BJ (cell line): ENCODE data around the gene JAK1. TPM values are rescaled to one million over a fixed set of nuclear protein-coding genes. Genes with fewer than 3 reads are reported as not detected.

Experiments used
- CTCF ChIA-PET: fragments of 350-600 bp; formaldehyde crosslinking; extraction: SDS; loops from one replicate; lab custom pipeline; 2021; ENCODE audit warnings: antibody characterized with exemption, inconsistent platforms; lab: Yijun Ruan, JAX
- POLR2A ChIA-PET: fragments of 300-600 bp; sonication (Branson Sonifier 250); formaldehyde crosslinking; extraction: SDS; loops from one replicate; lab custom pipeline; 2021; ENCODE audit warnings: antibody characterized with exemption; lab: Charles Lee
- DNase-seq: peaks from one replicate; pipeline ENCODE4 v3.0.0-alpha.2; 2011; ENCODE audit warnings: low read depth
- H3K27me3 ChIP-seq: 2 replicates; pipeline ENCODE4 v1.6.0; 2011; ENCODE audit warnings: low read length; ENCODE audit not compliant: control insufficient read depth, insufficient read depth
- H3K36me3 ChIP-seq: 2 replicates; pipeline ENCODE4 v1.5.1; 2011; ENCODE audit warnings: low read length; ENCODE audit not compliant: control insufficient read depth, insufficient read depth
- H3K4me3 ChIP-seq: 2 replicates; pipeline ENCODE4 v1.5.1; 2011; ENCODE audit warnings: low read depth, mild to moderate bottlenecking, control low read depth, low read length
- CTCF ChIP-seq: IDR thresholded peaks from 2 replicates; pipeline ENCODE4 v1.5.1; 2011; ENCODE audit warnings: low read depth, mild to moderate bottlenecking, control low read depth, inconsistent platforms, low read length, moderate library complexity; ENCODE audit not compliant: insufficient read depth
- polyA plus RNA-seq: library from polyadenylated mRNA; depleted of rRNA; stranded (reverse); fragments of >200 nt; gene quantifications from 2 replicates; pipeline ENCODE4 v1.2.3, GENCODE V29; 2011

The JAK1 gene
- polyA plus RNA-seq, 1 experiment, result 95.0 TPM

- POLR2A ChIA-PET, result no interaction called here
- CTCF ChIA-PET, result no interaction called here
- Histone ChIP-seq H3K36me3 (peaks cover 32% of the 10 kb centered on the region), H3K27me3 (no peaks in the 10 kb centered on the region), H3K4me3 (no peak overlapping the region)
- TF ChIP-seq CTCF, result no peak
- no peak for DNase-seq
Observed at GRCh38 chr1:64842224-64842623, 124.1 kb downstream of the JAK1 start.

DNA sequence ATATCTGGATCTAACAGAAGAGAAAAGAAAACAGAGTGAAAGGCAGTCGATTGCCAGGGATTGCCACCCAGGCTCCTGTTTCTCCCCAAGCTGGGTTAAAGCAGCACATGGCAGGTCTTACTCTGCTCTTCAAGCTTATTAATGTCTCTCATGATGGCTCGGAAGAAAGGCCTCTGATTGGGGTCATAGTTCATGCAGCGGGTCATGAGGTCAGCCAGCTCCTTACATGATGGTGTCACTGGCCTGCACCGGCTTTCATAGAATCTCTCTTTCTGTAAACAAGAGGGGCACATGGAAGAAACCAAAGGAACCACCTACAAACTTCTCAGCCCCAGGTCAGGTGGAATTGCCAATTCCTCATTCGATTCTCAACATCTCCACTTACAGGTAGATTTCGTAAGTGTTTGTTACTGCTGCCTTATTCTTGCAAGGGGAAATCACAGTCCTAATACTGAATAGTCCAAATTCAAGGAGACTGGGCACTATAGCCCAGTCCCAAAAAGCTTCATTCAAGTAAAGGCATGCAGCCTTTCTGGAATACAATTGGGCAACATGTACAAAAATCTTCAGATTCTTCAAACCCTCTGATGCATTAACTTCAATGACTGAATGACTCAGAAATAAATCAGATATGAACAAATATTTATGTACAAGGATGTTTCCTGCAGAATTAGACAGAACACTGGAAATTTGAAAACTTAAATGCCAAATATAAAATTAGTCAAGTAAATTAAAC lies 124.9 kb downstream of the JAK1 start:
- no peak for TF ChIP-seq CTCF
- H3K4me3 ChIP-seq, result no peak overlapping the region
- H3K27me3 ChIP-seq, result no peaks in the 10 kb centered on the region
- peaks cover 34% of the 10 kb centered on the region for H3K36me3 ChIP-seq
- no peak for DNase-seq
- ChIA-PET POLR2A (no interaction called here), CTCF (no interaction called here)

DNA sequence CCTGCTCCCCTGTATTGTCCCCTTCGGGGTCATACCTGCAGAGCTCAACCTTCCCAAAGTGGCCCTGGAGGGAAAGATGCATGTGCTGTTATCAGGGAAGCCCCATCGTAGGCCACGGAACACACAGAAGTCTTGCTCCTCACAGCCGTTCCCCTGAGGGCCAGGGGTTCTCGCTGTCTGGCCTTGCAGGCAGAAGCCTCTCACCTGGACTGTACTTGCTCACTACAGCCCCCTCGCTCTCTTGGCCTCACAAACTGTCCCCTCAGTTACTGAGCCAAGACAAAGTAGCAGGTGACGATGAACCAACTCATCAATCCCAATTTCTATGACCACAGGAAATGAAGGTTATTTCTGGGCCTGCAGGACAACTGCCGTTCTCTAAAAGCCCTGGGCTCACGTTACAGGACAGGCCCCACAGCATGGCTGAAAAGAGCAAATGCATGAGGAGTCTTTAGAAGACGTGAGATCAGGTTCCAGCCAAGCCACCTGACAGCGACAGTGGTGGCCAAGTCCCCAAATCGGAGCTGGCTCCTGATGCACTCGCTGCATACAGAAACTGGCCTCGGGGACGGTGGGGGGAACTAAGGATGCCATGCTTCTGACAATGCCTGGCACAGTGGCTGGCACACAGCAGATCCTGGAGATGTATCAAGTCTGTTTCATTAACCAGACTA lies 126.5 kb downstream of the JAK1 start:
- Histone ChIP-seq H3K36me3 (peaks cover 33% of the 10 kb centered on the region), H3K4me3 (no peak overlapping the region), H3K27me3 (no peaks in the 10 kb centered on the region)
- TF ChIP-seq CTCF, result no peak
- ChIA-PET POLR2A (no interaction called here), CTCF (interaction anchor here (0.6 kb wide), 1 partner anchor 9 kb away, joined by 3 read pairs; no protein-coding TSS in a partner anchor)
- DNase-seq, result no peak

DNA sequence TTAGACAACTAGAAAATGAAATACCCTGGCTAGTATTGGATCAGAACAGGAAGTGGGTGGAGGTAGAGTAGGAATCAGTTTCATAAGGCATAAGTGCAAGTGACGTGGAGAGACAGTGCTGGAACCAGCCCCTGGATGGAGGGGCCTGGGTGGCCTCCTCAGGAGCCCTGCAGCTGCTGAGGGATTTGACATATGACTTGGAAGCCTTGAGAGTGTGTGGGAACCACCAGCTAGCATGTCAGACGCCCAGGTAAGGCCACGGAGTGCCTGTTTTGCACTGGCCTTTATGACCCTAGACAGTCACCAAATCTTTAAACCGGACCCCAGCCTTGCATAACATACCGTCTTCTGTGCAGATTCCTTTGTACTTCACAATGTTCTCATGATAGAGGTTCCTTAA lies 127.1 kb downstream of the JAK1 start:
- H3K36me3 ChIP-seq, result peaks cover 29% of the 10 kb centered on the region
- H3K4me3 ChIP-seq, result no peak overlapping the region
- no peaks in the 10 kb centered on the region for H3K27me3 ChIP-seq
- no peak for TF ChIP-seq CTCF
- CTCF ChIA-PET, result no interaction called here
- no peak for DNase-seq
- POLR2A ChIA-PET, result no interaction called here

- CTCF ChIA-PET, result no interaction called here
- POLR2A ChIA-PET, result no interaction called here
Observed at GRCh38 chr1:64838486-64838885, 127.9 kb downstream of the JAK1 start.

More at GRCh38 chr1:64838486-64838885, 127.9 kb downstream of the JAK1 start:
- peaks cover 26% of the 10 kb centered on the region for H3K36me3 ChIP-seq
- TF ChIP-seq CTCF, result no peak
- no peak overlapping the region for H3K4me3 ChIP-seq
- DNase-seq, result no peak
- H3K27me3 ChIP-seq, result no peaks in the 10 kb centered on the region
